ENCODE results near the gene GAGE13. TPM values are rescaled to one million over a fixed set of nuclear protein-coding genes. Genes with fewer than 3 reads are reported as not detected.

Gene GAGE13
- total and polyA plus RNA-seq, 4 experiments from 2014 or later = not detected

Other genes with a start within 250 kb of the GAGE13 start
- gene GPKOW, start 207.8 kb upstream of the GAGE13 start, total RNA-seq = 10 to 100 TPM; 20.0 to 20.7 TPM
- 10 to 100 TPM; 23.6 to 37.2 TPM for gene GPKOW, start 207.8 kb upstream of the GAGE13 start, polyA plus RNA-seq
- 1 to 10 TPM; 1.6 to 2.2 TPM for gene MAGIX, start 168.8 kb upstream of the GAGE13 start, total RNA-seq
- gene MAGIX, start 168.8 kb upstream of the GAGE13 start, polyA plus RNA-seq = under 1 TPM; 0.21 to 0.94 TPM
- gene PLP2, start 159.7 kb upstream of the GAGE13 start, total RNA-seq = 100 to 1,000 TPM; 132 to 146 TPM
- 100 to 1,000 TPM; 228 to 334 TPM for gene PLP2, start 159.7 kb upstream of the GAGE13 start, polyA plus RNA-seq
- gene PRICKLE3, start 145.2 kb upstream of the GAGE13 start, total RNA-seq = 10 to 100 TPM; 12.0 to 12.3 TPM
- 1 to 10 TPM in 1 of 2 donors, under 1 TPM in 1; 0.73 to 4.5 TPM for gene PRICKLE3, start 145.2 kb upstream of the GAGE13 start, polyA plus RNA-seq
- gene SYP, start 131.4 kb upstream of the GAGE13 start, total RNA-seq = under 1 TPM; 0.50 to 0.73 TPM
- under 1 TPM in 1 of 2 donors, not detected in 1; 0.32 TPM for gene SYP, start 131.4 kb upstream of the GAGE13 start, polyA plus RNA-seq
- gene CACNA1F, start 98.2 kb upstream of the GAGE13 start, total RNA-seq = 1 to 10 TPM; 1.2 to 1.3 TPM
- under 1 TPM in 1 of 2 donors, not detected in 1; 0.03 TPM for gene CACNA1F, start 98.2 kb upstream of the GAGE13 start, polyA plus RNA-seq
- 10 to 100 TPM; 27.1 to 27.7 TPM for gene CCDC22, start 96.1 kb upstream of the GAGE13 start, total RNA-seq
- gene CCDC22, start 96.1 kb upstream of the GAGE13 start, polyA plus RNA-seq = 10 to 100 TPM; 22.6 to 33.1 TPM
- 1 to 10 TPM; 3.5 to 4.3 TPM for gene FOXP3, start 66.9 kb upstream of the GAGE13 start, total RNA-seq
- gene FOXP3, start 66.9 kb upstream of the GAGE13 start, polyA plus RNA-seq = 1 to 10 TPM in 1 of 2 donors, under 1 TPM in 1; 1.00 to 2.2 TPM
- gene PPP1R3F, start 61.8 kb upstream of the GAGE13 start, total RNA-seq = 10 to 100 TPM; 17.4 to 17.7 TPM
- gene PPP1R3F, start 61.8 kb upstream of the GAGE13 start, polyA plus RNA-seq = 10 to 100 TPM in 1 of 2 donors, 1 to 10 TPM in 1; 4.8 to 10.7 TPM
- not detected for gene GAGE10, start 27.9 kb upstream of the GAGE13 start, total RNA-seq
- gene GAGE10, start 27.9 kb upstream of the GAGE13 start, polyA plus RNA-seq = not detected
- gene GAGE12J, start 9.5 kb upstream of the GAGE13 start, total RNA-seq = not detected
- gene GAGE12J, start 9.5 kb upstream of the GAGE13 start, polyA plus RNA-seq = not detected
- gene GAGE12C, start 200.6 kb downstream of the GAGE13 start, total RNA-seq = not detected
- not detected for gene GAGE12C, start 200.6 kb downstream of the GAGE13 start, polyA plus RNA-seq
- not detected for gene GAGE12D, start 210.2 kb downstream of the GAGE13 start, total RNA-seq
- gene GAGE12D, start 210.2 kb downstream of the GAGE13 start, polyA plus RNA-seq = not detected
- gene GAGE12E, start 219.7 kb downstream of the GAGE13 start, total RNA-seq = not detected
- not detected for gene GAGE12E, start 219.7 kb downstream of the GAGE13 start, polyA plus RNA-seq
- not detected for gene GAGE12F, start 229.3 kb downstream of the GAGE13 start, total RNA-seq
- not detected for gene GAGE12F, start 229.3 kb downstream of the GAGE13 start, polyA plus RNA-seq
- not detected for gene GAGE12G, start 238.8 kb downstream of the GAGE13 start, total RNA-seq
- not detected for gene GAGE12G, start 238.8 kb downstream of the GAGE13 start, polyA plus RNA-seq
- not detected for gene GAGE12H, start 248.4 kb downstream of the GAGE13 start, total RNA-seq
- gene GAGE12H, start 248.4 kb downstream of the GAGE13 start, polyA plus RNA-seq = not detected

Measured in CD4-positive, alpha-beta memory T cell (primary cell).